GM19043 (cell line): ENCODE results near the gene GPN2.
"Not testable (repeated sequence)": the region's sequence is repeated elsewhere in the genome, so short reads cannot be mapped to it uniquely, and the experiment has no call there.

Source experiments
- ATAC-seq: cut with Tn5 transposase; IDR thresholded peaks from one replicate; pipeline ENCODE4 v1.9.1; 2021; ENCODE audit warnings: low read depth; ENCODE audit not compliant: unreplicated experiment

Gene GPN2

GRCh38 chr1:26907071-26907917 is 17.2 kb upstream of the GPN2 start:
- no peak for ATAC-seq

GRCh38 chr1:26900815-26901511 is 10.9 kb upstream of the GPN2 start:
- ATAC-seq = no peak

GRCh38 chr1:26900001-26900814 is 10.1 kb upstream of the GPN2 start, which contains the start of gene GPATCH3:
Gene GPATCH3 (minus strand): TSS chr1:26900467. CDS start chr1:26900442, 25 bp downstream.
- ATAC-seq = no peak

- ATAC-seq = no peak
Observed at GRCh38 chr1:26897351-26897750, 7.3 kb upstream of the GPN2 start.

GRCh38 chr1:26894263-26894662 is 4.2 kb upstream of the GPN2 start:
- no peak for ATAC-seq

GRCh38 chr1:26890467-26890796 is 349 bp upstream of the GPN2 start:
- ATAC-seq = peak; percentile 29

GRCh38 chr1:26888231-26888630 is 1.9 kb downstream of the GPN2 start:
- no peak for ATAC-seq

- ATAC-seq = no peak
Observed at GRCh38 chr1:26887125-26887524, 3.0 kb downstream of the GPN2 start.

- ATAC-seq = no peak
Observed at GRCh38 chr1:26882696-26883463, 7.2 kb downstream of the GPN2 start.

- not testable (repeated sequence) for ATAC-seq
Observed at GRCh38 chr1:26881611-26882010, 8.5 kb downstream of the GPN2 start.

GRCh38 chr1:26879793-26880192 is 10.3 kb downstream of the GPN2 start:
- no peak for ATAC-seq

- ATAC-seq = no peak
Observed at GRCh38 chr1:26877326-26877725, 12.8 kb downstream of the GPN2 start.

GRCh38 chr1:26874896-26875295 is 15.2 kb downstream of the GPN2 start:
- ATAC-seq = no peak

- not testable (repeated sequence) for ATAC-seq
Observed at GRCh38 chr1:26873097-26873496, 17.0 kb downstream of the GPN2 start.

- ATAC-seq = peak; percentile 94
Observed at GRCh38 chr1:26864610-26865480, 25.2 kb downstream of the GPN2 start.

- ATAC-seq = no peak
Observed at GRCh38 chr1:26863685-26864077, 26.4 kb downstream of the GPN2 start.

GRCh38 chr1:26862781-26863684 is 27.1 kb downstream of the GPN2 start, which contains the start of gene SFN:
Gene SFN (plus strand): TSS chr1:26863149. CDS start chr1:26863213, 64 bp downstream.
- ATAC-seq = no peak

GRCh38 chr1:26861889-26862378 is 28.1 kb downstream of the GPN2 start:
- no peak for ATAC-seq
